KMS-11 (cell line): Measurements from ENCODE around the gene HECA.

Experiments used
- H2AFZ ChIP-seq: fragments of 200-600 bp; sonication (generic); 2 replicates; pipeline ENCODE4 v1.6.1; 2016; ENCODE audit warnings: antibody characterized with exemption, mixed run types, low read depth
- H3K27ac ChIP-seq: fragments of 200-600 bp; sonication (generic); 2 replicates; pipeline ENCODE4 v1.6.1; 2016; ENCODE audit warnings: mild to moderate bottlenecking, mixed run types
- H3K27me3 ChIP-seq: fragments of 200-600 bp; sonication (generic); 2 replicates; pipeline ENCODE4 v1.6.1; 2017; ENCODE audit warnings: mild to moderate bottlenecking, low read depth, mixed run types, moderate library complexity; ENCODE audit not compliant: insufficient read depth
- H3K36me3 ChIP-seq: fragments of 200-600 bp; sonication (generic); 2 replicates; pipeline ENCODE4 v1.6.1; 2017; ENCODE audit warnings: mild to moderate bottlenecking, mixed run types; ENCODE audit not compliant: insufficient read depth
- H3K4me1 ChIP-seq: fragments of 200-600 bp; sonication (generic); 2 replicates; pipeline ENCODE4 v1.6.1; 2016; ENCODE audit warnings: mild to moderate bottlenecking, low read depth, mixed run types; ENCODE audit not compliant: poor library complexity, severe bottlenecking
- H3K4me2 ChIP-seq: fragments of 200-600 bp; sonication (generic); 2 replicates; pipeline ENCODE4 v1.7.0; 2016; ENCODE audit warnings: mild to moderate bottlenecking, mixed run types
- H3K4me3 ChIP-seq: fragments of 200-600 bp; sonication (generic); IDR thresholded peaks from 2 replicates; pipeline ENCODE4 v1.6.1; 2017; ENCODE audit warnings: low read depth, low read length, mixed read lengths; ENCODE audit not compliant: insufficient read depth
- H3K79me2 ChIP-seq: fragments of 200-600 bp; sonication (generic); 2 replicates; pipeline ENCODE4 v1.6.1; 2016; ENCODE audit warnings: low read depth, mixed run types; ENCODE audit not compliant: insufficient read depth
- H3K9ac ChIP-seq: fragments of 200-600 bp; sonication (generic); 2 replicates; pipeline ENCODE4 v1.6.1; 2016; ENCODE audit warnings: mild to moderate bottlenecking, mixed run types
- H4K20me1 ChIP-seq: fragments of 200-600 bp; sonication (generic); 2 replicates; pipeline ENCODE4 v1.6.1; 2016; ENCODE audit warnings: mild to moderate bottlenecking, mixed run types; ENCODE audit not compliant: insufficient read depth
- TF ChIP-seq, protein P1 (sequence below): fragments of 200-600 bp; sonication (generic); conservative IDR thresholded peaks from 2 replicates; pipeline ENCODE4 v1.6.1; 2017; ENCODE audit warnings: low read depth, mild to moderate bottlenecking, antibody characterized with exemption, low read length, moderate library complexity, mixed read lengths

Gene HECA

DNA sequence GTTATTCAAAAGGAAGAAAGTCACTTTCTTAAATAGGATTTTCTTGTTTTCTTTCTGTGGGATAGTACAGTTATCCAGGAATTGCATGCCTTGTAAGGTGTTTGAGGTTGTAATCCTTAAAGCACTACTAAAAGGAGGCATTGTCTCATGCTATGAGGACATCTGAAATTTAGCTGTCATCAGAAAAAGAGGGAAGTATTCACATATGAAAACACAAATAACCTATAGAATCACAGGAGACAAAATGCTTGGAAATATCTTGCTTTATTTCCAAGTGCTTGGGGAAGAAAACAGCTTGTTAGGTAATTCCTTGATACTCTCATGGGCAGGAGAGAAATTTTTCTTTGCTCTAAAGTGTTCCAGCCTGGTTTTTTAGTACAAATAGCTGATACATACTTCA is 40.1 kb downstream of the HECA start:
- no peaks in the 10 kb centered on the region for H3K27me3 ChIP-seq
- H3K36me3 ChIP-seq = no peaks in the 10 kb centered on the region
- TF ChIP-seq, protein P1, sequence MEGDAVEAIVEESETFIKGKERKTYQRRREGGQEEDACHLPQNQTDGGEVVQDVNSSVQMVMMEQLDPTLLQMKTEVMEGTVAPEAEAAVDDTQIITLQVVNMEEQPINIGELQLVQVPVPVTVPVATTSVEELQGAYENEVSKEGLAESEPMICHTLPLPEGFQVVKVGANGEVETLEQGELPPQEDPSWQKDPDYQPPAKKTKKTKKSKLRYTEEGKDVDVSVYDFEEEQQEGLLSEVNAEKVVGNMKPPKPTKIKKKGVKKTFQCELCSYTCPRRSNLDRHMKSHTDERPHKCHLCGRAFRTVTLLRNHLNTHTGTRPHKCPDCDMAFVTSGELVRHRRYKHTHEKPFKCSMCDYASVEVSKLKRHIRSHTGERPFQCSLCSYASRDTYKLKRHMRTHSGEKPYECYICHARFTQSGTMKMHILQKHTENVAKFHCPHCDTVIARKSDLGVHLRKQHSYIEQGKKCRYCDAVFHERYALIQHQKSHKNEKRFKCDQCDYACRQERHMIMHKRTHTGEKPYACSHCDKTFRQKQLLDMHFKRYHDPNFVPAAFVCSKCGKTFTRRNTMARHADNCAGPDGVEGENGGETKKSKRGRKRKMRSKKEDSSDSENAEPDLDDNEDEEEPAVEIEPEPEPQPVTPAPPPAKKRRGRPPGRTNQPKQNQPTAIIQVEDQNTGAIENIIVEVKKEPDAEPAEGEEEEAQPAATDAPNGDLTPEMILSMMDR = no peak
- no peaks in the 10 kb centered on the region for H4K20me1 ChIP-seq
- no peaks in the 10 kb centered on the region for H3K79me2 ChIP-seq
- H3K9ac ChIP-seq = no peak overlapping the region
- peaks cover 6% of the 10 kb centered on the region for H3K4me1 ChIP-seq
- no peak overlapping the region for H3K27ac ChIP-seq
- no peak overlapping the region for H2AFZ ChIP-seq
- no peak overlapping the region for H3K4me3 ChIP-seq
- no peak overlapping the region for H3K4me2 ChIP-seq

DNA sequence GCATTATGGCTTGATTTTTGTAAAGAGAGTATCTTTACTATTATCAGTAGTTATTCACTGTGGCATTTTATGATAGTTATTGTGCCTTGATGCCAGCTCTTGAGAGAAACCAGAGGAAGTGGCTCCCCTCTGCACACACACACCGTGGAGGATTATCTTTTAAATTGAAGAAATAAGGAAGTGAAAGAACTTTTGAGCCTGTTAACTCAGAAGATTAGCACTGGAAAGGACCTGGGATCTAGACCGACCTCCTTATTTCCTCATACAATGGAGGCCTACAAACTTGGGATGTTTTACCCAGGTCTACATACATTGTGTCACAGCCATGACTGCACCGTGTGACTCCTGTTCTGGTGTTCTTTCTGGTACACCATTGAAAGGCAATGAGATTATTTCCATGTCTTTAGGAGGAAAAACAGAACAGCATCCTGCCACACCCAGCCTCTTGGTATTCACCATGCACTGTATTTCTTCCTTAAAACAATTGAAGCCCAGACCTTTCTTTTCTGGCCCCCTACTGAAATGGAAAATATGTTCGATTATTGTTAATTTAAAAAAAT is 40.6 kb downstream of the HECA start:
- no peak overlapping the region for H2AFZ ChIP-seq
- no peaks in the 10 kb centered on the region for H3K36me3 ChIP-seq
- H3K27ac ChIP-seq = no peak overlapping the region
- H3K4me1 ChIP-seq = peaks cover 6% of the 10 kb centered on the region
- no peak overlapping the region for H3K4me2 ChIP-seq
- H3K4me3 ChIP-seq = no peak overlapping the region
- no peaks in the 10 kb centered on the region for H3K27me3 ChIP-seq
- no peaks in the 10 kb centered on the region for H3K79me2 ChIP-seq
- H3K9ac ChIP-seq = no peak overlapping the region
- no peaks in the 10 kb centered on the region for H4K20me1 ChIP-seq
- TF ChIP-seq, protein P1 = no peak

GRCh38 chr6:139181236-139181635 is 46.4 kb downstream of the HECA start:
- Histone ChIP-seq H2AFZ (no peak overlapping the region), H3K4me1 (no peaks in the 10 kb centered on the region), H3K4me2 (no peak overlapping the region), H4K20me1 (no peaks in the 10 kb centered on the region), H3K27ac (no peak overlapping the region), H3K27me3 (no peaks in the 10 kb centered on the region), H3K9ac (no peak overlapping the region), H3K36me3 (no peaks in the 10 kb centered on the region), H3K4me3 (no peak overlapping the region), H3K79me2 (no peaks in the 10 kb centered on the region)
- TF ChIP-seq, protein P1 = no peak

- Histone ChIP-seq H3K27me3 (no peaks in the 10 kb centered on the region), H3K4me3 (no peak overlapping the region), H3K27ac (no peak overlapping the region), H3K4me2 (no peak overlapping the region), H3K4me1 (no peaks in the 10 kb centered on the region), H3K9ac (no peak overlapping the region), H3K79me2 (no peaks in the 10 kb centered on the region), H4K20me1 (no peaks in the 10 kb centered on the region), H2AFZ (no peak overlapping the region), H3K36me3 (no peaks in the 10 kb centered on the region)
- TF ChIP-seq, protein P1 = no peak
Measured at GRCh38 chr6:139184047-139184446, 49.2 kb downstream of the HECA start.
